Astrocyte of the cerebellum (primary cell): Measurements from ENCODE around the gene UQCRFS1.
"Not testable (repeated sequence)": the region's sequence is repeated elsewhere in the genome, so short reads cannot be mapped to it uniquely, and the experiment has no call there.

Experiments used
- DNase-seq: peaks from one replicate; pipeline ENCODE4 v3.0.0-alpha.2; 2011; ENCODE audit warnings: low read depth
- H3K4me3 ChIP-seq: 2 replicates; pipeline ENCODE4 v1.5.1; 2011; ENCODE audit warnings: mild to moderate bottlenecking, low read depth, low read length, moderate library complexity
- CTCF ChIP-seq: IDR thresholded peaks from 2 replicates; pipeline ENCODE4 v1.5.1; 2012; ENCODE audit warnings: low read length, low read depth, moderate library complexity, mild to moderate bottlenecking; ENCODE audit errors: missing control alignments
- in situ Hi-C: cut with HindIII; loops from 2 replicates; pipeline ENCODE4 v1.10.0; 2017; ENCODE audit warnings: low sequenced_read_pairs

UQCRFS1 gene

DNA sequence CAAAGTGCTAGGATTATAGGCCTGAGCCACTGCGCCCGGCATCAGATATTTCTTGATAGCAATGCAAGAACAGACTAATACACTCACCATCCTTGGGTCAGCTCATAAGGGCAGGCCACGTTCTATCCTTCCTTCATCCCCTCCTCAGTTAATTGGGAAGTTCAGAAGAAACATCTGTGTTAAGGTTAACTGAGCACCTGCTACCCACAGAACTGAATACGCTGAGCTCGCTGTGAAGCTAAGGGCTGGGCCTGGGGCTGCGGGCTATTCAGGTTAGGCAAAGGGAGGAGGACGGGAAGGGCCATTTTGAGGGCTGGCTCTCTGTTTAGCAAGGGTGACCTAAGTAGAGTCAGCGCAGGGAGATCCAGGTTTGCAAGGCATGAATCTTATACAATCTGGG lies 43.0 kb upstream of the UQCRFS1 start:
- in situ Hi-C loops, result no loop called here
- no peak for TF ChIP-seq CTCF
- no peak overlapping the region for H3K4me3 ChIP-seq
- DNase-seq, result no peak

- no peak for DNase-seq
- H3K4me3 ChIP-seq, result no peak overlapping the region
- TF ChIP-seq CTCF, result no peak
- in situ Hi-C loops, result no loop called here
Measured at GRCh38 chr19:29255006-29255405, 42.1 kb upstream of the UQCRFS1 start.

DNA sequence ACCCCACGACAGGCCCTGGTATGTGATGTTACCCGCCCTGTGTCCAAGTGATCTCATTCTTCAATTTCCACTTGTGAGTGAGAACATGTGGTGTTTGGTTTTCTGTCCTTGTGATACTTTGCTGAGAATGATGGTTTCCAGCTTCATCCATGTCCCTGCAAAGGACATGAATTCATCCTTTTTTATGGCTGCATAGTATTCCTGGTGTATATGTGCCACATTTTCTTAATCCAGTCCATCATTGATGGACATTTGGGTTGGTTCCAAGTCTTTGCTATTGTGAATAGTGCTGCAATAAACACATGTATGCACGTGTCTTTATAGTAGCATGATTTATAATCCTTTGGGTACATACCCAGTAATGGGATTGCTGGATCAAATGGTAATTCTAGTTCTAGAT lies 36.8 kb upstream of the UQCRFS1 start:
- in situ Hi-C loops, H3K4me3 ChIP-seq: not testable (repeated sequence)

GRCh38 chr19:29248332-29248844 lies 35.4 kb upstream of the UQCRFS1 start:
- no peak for DNase-seq
- no peak for TF ChIP-seq CTCF
- in situ Hi-C loops, result no loop called here
- no peak overlapping the region for H3K4me3 ChIP-seq

More for the DNA sequence above, 36.8 kb upstream of the UQCRFS1 start:
- DNase-seq, result not testable (repeated sequence)

- DNase-seq, result no peak
- TF ChIP-seq CTCF, result no peak
- in situ Hi-C loops, result no loop called here
- H3K4me3 ChIP-seq, result no peak overlapping the region
Measured at GRCh38 chr19:29247872-29248271, 34.9 kb upstream of the UQCRFS1 start.

DNA sequence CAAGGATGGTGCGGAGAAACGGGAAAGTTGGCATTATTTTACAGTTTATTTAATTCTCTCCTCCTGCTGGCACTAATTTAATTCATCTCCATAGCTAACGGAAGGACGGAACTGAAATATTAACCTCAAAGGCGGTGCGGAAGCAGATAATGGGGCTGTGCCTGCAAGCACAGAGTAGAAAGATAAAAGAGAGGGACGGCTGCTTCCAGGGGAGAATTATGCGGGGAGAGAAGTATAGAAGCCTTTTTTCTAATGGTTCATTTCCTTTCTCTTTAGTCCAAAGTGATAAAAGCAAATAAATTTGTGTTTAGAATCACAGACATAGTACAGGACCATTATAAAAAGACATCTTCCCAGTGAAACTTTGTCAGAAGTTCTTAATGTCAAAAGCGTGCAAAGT lies 34.5 kb upstream of the UQCRFS1 start:
- no peak for DNase-seq
- H3K4me3 ChIP-seq, result no peak overlapping the region
- in situ Hi-C loops, result no loop called here
- TF ChIP-seq CTCF, result no peak

GRCh38 chr19:29247051-29247450 lies 34.1 kb upstream of the UQCRFS1 start:
- TF ChIP-seq CTCF, result no peak
- no peak overlapping the region for H3K4me3 ChIP-seq
- no peak for DNase-seq
- in situ Hi-C loops, result no loop called here
